Ureter (tissue), 1 donor: ENCODE data around the gene LENG1. TPM values are rescaled to one million over a fixed set of nuclear protein-coding genes. Genes with fewer than 3 reads are reported as not detected.

ENCODE experiments used
- DNase-seq: peaks from one replicate; pipeline ENCODE4 v3.0.0-alpha.2; 2020; ENCODE audit warnings: low spot score
- total RNA-seq: library from RNA; stranded (reverse); gene quantifications from one replicate; pipeline ENCODE4 v1.2.4, GENCODE V29; 2023
- donor health status: DM: yes; HTN: yes; CAD: no.

LENG1 gene
- total RNA-seq, 1 donor from 2014 or later: 5.8 TPM

GRCh38 chr19:54141356-54141755 lies 18.2 kb downstream of the LENG1 start:
- no peak for DNase-seq

- no peak for DNase-seq
These were observed 20.8 kb downstream of the LENG1 start for GRCh38 chr19:54138489-54139256.

- peak; percentile 63 for DNase-seq
These were observed 21.6 kb downstream of the LENG1 start, which contains the start of gene CNOT3 for GRCh38 chr19:54137699-54138488. Gene CNOT3, plus strand, starts transcription at chr19:54137762. Its CDS starts 5,217 bp downstream, at chr19:54142979.

GRCh38 chr19:54136864-54137698 lies 22.4 kb downstream of the LENG1 start:
- DNase-seq: peak; percentile 100

GRCh38 chr19:54136086-54136863 lies 23.2 kb downstream of the LENG1 start:
- no peak for DNase-seq

GRCh38 chr19:54133957-54134590 lies 25.4 kb downstream of the LENG1 start:
- DNase-seq: no peak

GRCh38 chr19:54133312-54133956 lies 26.1 kb downstream of the LENG1 start:
- DNase-seq: peak; percentile 89

- DNase-seq: no peak
These were observed 29.9 kb downstream of the LENG1 start for GRCh38 chr19:54129617-54129996.

- DNase-seq: no peak
These were observed 30.5 kb downstream of the LENG1 start for GRCh38 chr19:54128796-54129616.

GRCh38 chr19:54128441-54128725 lies 31.1 kb downstream of the LENG1 start:
- DNase-seq: no peak

- no peak for DNase-seq
These were observed 31.7 kb downstream of the LENG1 start for GRCh38 chr19:54127688-54128440.

GRCh38 chr19:54125713-54126112 lies 33.8 kb downstream of the LENG1 start:
- no peak for DNase-seq

GRCh38 chr19:54124393-54124792 lies 35.1 kb downstream of the LENG1 start:
- DNase-seq: no peak

- DNase-seq: no peak
These were observed 35.8 kb downstream of the LENG1 start for GRCh38 chr19:54123682-54124081.

GRCh38 chr19:54121259-54121658 lies 38.3 kb downstream of the LENG1 start:
- no peak for DNase-seq

- DNase-seq: peak; percentile 97
These were observed 44.1 kb downstream of the LENG1 start, which contains the start of the genes PRPF31 and TFPT for GRCh38 chr19:54115109-54116063. Gene PRPF31, plus strand, starts transcription at chr19:54115754. Its CDS starts 2,525 bp downstream, at chr19:54118279. Gene TFPT, minus strand, starts transcription at chr19:54115657. Its CDS starts 388 bp downstream, at chr19:54115269.

GRCh38 chr19:54114340-54115108 lies 45.0 kb downstream of the LENG1 start:
- peak; percentile 70 for DNase-seq
